Cardiac fibroblast (primary cell): ENCODE results near the gene PAN2.
A peak's percentile ranks its signal among the peaks of the same experiment; 100 is the strongest.

ENCODE experiments used
- DNase-seq, 2 donors: peaks; one replicate each; pipeline versions ENCODE4 v3.0.0 to v3.0.0-alpha.2; 2010; ENCODE audit warnings: low read depth in 2 of 2
- H3K4me3 ChIP-seq, 2 donors: replicated peaks in 1 of 2; 1 replicate in 1 of 2; 2 replicates in 1 of 2; pipeline ENCODE4 v1.5.1; 2011; ENCODE audit warnings: low read depth in 2 of 2, low read length in 2 of 2, mild to moderate bottlenecking in 2 of 2, moderate library complexity in 1 of 2
- TF ChIP-seq, protein P1 (sequence below): IDR thresholded peaks from one replicate; pipeline ENCODE4 v1.5.1; 2011; ENCODE audit warnings: low read depth, mild to moderate bottlenecking, low read length, inconsistent platforms

The PAN2 gene, protein sequence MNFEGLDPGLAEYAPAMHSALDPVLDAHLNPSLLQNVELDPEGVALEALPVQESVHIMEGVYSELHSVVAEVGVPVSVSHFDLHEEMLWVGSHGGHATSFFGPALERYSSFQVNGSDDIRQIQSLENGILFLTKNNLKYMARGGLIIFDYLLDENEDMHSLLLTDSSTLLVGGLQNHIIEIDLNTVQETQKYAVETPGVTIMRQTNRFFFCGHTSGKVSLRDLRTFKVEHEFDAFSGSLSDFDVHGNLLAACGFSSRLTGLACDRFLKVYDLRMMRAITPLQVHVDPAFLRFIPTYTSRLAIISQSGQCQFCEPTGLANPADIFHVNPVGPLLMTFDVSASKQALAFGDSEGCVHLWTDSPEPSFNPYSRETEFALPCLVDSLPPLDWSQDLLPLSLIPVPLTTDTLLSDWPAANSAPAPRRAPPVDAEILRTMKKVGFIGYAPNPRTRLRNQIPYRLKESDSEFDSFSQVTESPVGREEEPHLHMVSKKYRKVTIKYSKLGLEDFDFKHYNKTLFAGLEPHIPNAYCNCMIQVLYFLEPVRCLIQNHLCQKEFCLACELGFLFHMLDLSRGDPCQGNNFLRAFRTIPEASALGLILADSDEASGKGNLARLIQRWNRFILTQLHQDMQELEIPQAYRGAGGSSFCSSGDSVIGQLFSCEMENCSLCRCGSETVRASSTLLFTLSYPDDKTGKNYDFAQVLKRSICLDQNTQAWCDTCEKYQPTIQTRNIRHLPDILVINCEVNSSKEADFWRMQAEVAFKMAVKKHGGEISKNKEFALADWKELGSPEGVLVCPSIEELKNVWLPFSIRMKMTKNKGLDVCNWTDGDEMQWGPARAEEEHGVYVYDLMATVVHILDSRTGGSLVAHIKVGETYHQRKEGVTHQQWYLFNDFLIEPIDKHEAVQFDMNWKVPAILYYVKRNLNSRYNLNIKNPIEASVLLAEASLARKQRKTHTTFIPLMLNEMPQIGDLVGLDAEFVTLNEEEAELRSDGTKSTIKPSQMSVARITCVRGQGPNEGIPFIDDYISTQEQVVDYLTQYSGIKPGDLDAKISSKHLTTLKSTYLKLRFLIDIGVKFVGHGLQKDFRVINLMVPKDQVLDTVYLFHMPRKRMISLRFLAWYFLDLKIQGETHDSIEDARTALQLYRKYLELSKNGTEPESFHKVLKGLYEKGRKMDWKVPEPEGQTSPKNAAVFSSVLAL

DNA sequence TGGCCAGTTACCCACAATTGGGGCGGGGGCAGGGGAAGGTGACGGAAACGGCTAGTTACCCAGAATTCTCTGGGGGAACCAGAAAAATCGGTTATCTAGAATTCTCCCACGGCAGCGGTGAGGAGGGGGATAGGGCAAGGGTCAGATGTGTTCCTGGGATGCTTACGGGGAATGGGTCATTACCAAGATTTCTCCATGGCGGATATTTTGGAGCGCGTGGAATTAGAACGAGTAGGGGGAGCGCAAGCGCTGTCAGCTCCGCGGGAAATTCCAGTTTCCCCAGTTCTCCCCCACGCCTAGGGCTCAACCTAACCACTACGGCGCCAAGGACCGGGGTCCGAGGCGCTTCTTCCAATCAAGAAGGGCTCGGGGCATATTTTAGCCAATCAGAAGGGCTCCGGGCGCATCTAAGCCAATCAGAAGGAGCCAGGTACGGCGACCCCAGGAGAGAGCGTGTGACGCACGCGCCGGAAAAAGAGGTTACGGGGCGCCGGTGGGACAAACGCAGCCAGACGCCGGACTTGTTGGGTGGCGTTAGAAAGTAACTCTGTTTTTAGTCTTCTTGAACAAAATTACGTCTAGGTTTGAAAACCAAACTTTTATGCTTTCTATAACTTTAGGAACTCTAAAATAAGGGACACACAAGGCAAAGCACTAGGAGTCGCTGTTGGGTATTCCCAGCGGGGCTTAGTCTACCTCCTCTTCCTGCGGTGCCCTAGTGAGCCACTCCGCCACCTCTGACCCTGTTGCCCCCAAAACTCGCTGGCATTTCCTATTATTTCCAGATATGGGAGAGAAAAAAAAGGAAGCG lies at the start of gene PAN2:
PAN2 (minus strand) TSS at position 322 of the 811 bp plus-strand sequence. CDS start 906 bp downstream, outside the sequence.
- H3K4me3 ChIP-seq = peak within 1 kb of the TSS; percentile 54 to 63
- peak; percentile 99 for DNase-seq
- TF ChIP-seq, protein P1, sequence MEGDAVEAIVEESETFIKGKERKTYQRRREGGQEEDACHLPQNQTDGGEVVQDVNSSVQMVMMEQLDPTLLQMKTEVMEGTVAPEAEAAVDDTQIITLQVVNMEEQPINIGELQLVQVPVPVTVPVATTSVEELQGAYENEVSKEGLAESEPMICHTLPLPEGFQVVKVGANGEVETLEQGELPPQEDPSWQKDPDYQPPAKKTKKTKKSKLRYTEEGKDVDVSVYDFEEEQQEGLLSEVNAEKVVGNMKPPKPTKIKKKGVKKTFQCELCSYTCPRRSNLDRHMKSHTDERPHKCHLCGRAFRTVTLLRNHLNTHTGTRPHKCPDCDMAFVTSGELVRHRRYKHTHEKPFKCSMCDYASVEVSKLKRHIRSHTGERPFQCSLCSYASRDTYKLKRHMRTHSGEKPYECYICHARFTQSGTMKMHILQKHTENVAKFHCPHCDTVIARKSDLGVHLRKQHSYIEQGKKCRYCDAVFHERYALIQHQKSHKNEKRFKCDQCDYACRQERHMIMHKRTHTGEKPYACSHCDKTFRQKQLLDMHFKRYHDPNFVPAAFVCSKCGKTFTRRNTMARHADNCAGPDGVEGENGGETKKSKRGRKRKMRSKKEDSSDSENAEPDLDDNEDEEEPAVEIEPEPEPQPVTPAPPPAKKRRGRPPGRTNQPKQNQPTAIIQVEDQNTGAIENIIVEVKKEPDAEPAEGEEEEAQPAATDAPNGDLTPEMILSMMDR = peak; percentile 73

DNA sequence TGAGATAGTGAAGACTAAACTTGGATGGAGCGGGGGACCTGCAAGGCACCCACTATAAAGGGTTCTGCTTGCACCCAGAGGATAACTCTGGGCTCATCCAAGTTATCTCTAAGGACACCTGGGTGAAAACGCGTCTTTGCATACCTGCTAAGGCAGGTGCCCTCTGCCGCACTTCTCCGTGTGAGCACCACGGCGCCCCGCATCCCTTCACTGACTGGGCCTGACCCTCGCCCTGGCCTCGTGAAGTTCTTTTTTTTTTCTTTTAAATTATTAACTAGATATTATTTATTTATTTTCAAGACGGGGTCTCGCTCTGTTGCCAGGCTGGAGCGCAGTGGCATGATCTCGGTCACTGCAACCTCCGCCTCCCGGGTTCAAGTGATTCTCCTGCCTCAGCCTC lies 48.8 kb upstream of the PAN2 start:
- DNase-seq = no peak
- H3K4me3 ChIP-seq = no peak overlapping the region
- TF ChIP-seq, protein P1 = no peak

DNA sequence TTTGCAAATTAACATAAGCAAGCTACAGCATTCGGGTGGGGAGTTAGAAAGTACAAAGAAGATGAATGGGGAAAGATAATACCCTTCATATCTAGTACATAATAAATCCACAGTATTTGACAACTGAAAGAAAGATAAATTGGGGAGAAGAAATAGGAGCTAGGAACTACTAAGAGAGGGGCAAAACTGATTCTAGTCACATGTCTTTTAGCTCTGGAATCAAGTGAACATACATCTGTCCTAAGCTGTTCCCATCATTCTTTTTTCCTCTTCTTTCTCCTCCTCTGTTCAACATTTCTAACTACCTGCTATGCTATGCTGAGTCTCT lies 44.2 kb upstream of the PAN2 start:
- TF ChIP-seq, protein P1 = no peak
- no peak for DNase-seq

DNA sequence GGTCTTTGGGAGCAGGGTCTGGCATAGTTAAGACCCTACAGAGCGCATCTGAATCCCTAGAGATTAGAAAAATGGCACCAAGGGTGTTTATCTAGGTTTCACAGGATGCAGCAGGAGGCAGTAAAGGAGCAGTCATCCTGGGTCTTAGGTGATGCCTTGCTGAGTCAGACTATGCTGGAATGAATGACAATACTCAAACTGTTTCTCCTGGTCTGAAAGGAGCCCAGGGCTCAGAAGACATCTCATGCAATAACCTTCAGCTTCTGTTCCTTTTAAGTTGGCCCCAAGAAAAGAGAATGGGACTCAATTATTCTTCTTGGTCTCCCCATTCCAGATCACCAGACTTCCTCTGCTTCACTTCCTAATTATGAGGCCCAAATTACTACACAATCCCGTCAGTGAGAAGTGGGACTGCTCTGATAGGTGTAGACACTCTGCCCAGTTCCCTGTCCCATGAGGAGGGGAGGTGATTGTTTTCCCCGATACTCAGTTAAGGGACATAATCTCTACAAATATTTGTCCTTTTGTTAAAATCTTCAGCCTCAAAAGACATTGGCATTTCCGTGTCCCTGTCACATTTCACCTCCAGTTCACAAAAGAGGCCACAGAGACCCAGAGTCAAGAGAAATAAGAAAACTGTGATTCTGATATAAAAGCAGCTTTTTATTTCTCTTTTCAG lies 43.6 kb upstream of the PAN2 start:
- TF ChIP-seq, protein P1 = peak; percentile 23
- H3K4me3 ChIP-seq = no peak overlapping the region
- peak in 1 of 2 donors; percentile 70 for DNase-seq

More for the DNA sequence above, 44.2 kb upstream of the PAN2 start:
- no peak overlapping the region for H3K4me3 ChIP-seq

DNA sequence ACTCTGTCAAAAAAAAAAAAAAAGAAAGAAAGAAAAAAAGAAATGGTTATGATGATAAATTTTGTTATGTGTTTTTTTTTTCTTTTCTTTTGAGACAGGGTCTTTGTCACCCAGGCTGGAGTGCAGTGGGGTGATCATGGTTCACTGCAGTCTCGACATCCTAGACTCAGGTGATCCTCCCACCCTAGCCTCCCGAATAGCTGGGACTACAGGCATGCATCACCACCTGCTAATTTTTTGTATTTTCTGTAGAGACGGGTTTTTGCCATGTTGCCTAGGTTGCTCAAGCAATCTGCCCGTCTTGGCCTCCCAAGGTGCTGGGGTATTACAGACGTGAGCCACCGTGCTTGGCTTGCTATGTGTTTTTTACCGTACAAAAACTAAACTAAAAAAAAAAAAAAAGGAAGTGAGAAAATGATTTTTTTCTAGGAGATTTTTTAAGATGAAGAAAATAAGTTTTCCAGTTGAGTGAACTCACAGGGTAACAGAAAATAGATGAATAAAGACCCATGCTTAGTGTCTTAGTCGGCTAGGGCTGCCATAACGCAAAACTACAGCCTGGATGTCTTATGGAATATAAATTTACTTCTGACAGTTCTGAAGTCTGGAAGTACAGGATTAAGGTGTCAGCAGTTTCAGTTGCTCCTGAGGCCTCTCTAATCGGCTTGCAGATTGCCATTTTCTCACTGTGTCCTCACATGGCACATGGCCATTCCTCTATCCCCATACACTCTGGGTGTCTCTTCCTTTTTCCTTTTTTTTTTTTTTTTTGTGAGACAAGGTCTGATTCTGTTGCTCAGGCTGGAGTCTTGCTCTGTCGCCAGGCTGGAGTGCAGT lies 42.0 kb upstream of the PAN2 start:
- TF ChIP-seq, protein P1 = no peak
- DNase-seq = no peak
- H3K4me3 ChIP-seq = no peak overlapping the region
